Measurements from ENCODE around the gene TENT5C.

Gene TENT5C

GRCh38 chr1:117573386-117574023 lies 32.3 kb upstream of the TENT5C start:
- no peak for DNase-seq

GRCh38 chr1:117574161-117574835 lies 31.6 kb upstream of the TENT5C start:
- no peak for DNase-seq

GRCh38 chr1:117575586-117576225 lies 30.1 kb upstream of the TENT5C start:
- DNase-seq: no peak

- no peak for DNase-seq
These were observed 29.6 kb upstream of the TENT5C start for GRCh38 chr1:117576236-117576635.

GRCh38 chr1:117577191-117577885 lies 28.5 kb upstream of the TENT5C start:
- DNase-seq: no peak

- DNase-seq: no peak
These were observed 27.4 kb upstream of the TENT5C start for GRCh38 chr1:117578466-117578865.

GRCh38 chr1:117579221-117579906 lies 26.5 kb upstream of the TENT5C start:
- no peak for DNase-seq

- DNase-seq: no peak
These were observed 25.4 kb upstream of the TENT5C start for GRCh38 chr1:117580436-117580835.

- DNase-seq: no peak
These were observed 25.0 kb upstream of the TENT5C start for GRCh38 chr1:117580882-117581281.

- no peak for DNase-seq
These were observed 24.4 kb upstream of the TENT5C start for GRCh38 chr1:117581391-117581943.

- DNase-seq: no peak
These were observed 23.4 kb upstream of the TENT5C start for GRCh38 chr1:117582451-117582850.

- DNase-seq: no peak
These were observed 22.6 kb upstream of the TENT5C start for GRCh38 chr1:117583247-117583646.

- DNase-seq: no peak
These were observed 21.7 kb upstream of the TENT5C start for GRCh38 chr1:117584181-117584580.

GRCh38 chr1:117585086-117585485 lies 20.8 kb upstream of the TENT5C start:
- no peak for DNase-seq

- DNase-seq: no peak
These were observed 19.5 kb upstream of the TENT5C start for GRCh38 chr1:117586337-117586736.

- DNase-seq: no peak
These were observed 18.9 kb upstream of the TENT5C start for GRCh38 chr1:117586747-117587498.

GRCh38 chr1:117587499-117588356 lies 18.1 kb upstream of the TENT5C start:
- no peak for DNase-seq

- DNase-seq: no peak
These were observed 16.3 kb upstream of the TENT5C start for GRCh38 chr1:117589544-117589943.

GRCh38 chr1:117590273-117590925 lies 15.4 kb upstream of the TENT5C start:
- DNase-seq: no peak

GRCh38 chr1:117591252-117591651 lies 14.6 kb upstream of the TENT5C start:
- no peak for DNase-seq
